Measurements from ENCODE around the gene ZWILCH.

DNA sequence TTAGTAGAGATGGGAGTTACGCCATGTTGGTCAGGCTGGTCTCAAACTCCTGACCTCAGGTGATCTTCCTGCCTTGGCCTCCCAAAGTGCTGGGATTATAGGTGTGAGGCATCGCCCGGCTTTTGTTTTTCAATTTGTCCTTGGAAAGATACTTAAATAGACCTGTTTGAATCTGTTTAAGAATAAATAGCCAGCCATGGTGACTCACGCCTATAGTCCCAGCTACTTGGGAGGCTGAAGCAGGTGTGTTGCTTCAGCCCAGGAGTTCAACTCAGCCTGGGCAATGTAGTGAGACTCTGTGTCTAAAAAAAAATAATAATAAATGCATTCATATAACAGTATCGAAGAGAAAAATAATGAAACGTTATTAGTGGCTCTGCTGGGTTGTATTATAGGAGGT, 24.9 kb upstream of the ZWILCH start:
- TF ChIP-seq, protein P1, sequence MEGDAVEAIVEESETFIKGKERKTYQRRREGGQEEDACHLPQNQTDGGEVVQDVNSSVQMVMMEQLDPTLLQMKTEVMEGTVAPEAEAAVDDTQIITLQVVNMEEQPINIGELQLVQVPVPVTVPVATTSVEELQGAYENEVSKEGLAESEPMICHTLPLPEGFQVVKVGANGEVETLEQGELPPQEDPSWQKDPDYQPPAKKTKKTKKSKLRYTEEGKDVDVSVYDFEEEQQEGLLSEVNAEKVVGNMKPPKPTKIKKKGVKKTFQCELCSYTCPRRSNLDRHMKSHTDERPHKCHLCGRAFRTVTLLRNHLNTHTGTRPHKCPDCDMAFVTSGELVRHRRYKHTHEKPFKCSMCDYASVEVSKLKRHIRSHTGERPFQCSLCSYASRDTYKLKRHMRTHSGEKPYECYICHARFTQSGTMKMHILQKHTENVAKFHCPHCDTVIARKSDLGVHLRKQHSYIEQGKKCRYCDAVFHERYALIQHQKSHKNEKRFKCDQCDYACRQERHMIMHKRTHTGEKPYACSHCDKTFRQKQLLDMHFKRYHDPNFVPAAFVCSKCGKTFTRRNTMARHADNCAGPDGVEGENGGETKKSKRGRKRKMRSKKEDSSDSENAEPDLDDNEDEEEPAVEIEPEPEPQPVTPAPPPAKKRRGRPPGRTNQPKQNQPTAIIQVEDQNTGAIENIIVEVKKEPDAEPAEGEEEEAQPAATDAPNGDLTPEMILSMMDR (IDR thresholded peaks at IDR 0.05), result no peak
- TF ChIP-seq POLR2A (IDR thresholded peaks at IDR 0.05) (no peak), EP300 (IDR thresholded peaks at IDR 0.05) (no peak)

All from ovary (tissue), 3 donors.